GM19324 (cell line): Measurements from ENCODE around the gene ADRA2C.

Experiments
- ATAC-seq: cut with Tn5 transposase; IDR thresholded peaks from one replicate; pipeline ENCODE4 v1.9.1; 2021; ENCODE audit warnings: mild to moderate bottlenecking, moderate library complexity; ENCODE audit not compliant: unreplicated experiment, low FRiP score

ADRA2C gene

DNA sequence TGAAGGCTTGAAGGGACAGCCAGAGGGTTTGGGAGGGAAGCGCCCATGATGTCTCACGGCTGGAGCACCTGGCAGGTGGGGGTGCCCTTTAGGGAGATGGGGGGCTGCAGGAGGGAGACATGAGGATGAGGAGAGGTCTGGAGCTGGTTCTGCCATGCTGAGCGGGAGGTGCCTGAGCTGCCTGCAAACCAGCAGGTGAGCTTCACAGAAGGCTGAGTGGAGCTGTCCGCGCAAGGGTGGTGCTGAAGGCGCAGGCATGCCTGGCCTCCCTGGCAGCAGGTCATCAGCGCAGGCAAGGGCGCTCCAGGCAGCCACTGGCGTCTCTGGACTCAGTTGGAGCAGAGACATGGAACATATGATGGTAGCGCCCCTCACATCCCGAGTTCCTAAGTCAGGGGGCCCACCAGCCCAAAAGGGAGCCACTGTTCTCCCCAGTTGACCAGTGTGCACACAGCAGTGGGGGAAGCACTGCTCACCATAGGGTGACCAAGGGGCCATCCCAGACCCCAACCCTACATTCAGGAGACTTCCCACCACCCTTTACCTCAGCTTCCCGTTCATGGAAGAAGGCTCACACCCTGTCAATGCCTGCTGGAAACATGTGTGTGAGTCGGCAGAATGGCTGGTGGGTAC lies 25.8 kb downstream of the ADRA2C start:
- ATAC-seq, result no peak

DNA sequence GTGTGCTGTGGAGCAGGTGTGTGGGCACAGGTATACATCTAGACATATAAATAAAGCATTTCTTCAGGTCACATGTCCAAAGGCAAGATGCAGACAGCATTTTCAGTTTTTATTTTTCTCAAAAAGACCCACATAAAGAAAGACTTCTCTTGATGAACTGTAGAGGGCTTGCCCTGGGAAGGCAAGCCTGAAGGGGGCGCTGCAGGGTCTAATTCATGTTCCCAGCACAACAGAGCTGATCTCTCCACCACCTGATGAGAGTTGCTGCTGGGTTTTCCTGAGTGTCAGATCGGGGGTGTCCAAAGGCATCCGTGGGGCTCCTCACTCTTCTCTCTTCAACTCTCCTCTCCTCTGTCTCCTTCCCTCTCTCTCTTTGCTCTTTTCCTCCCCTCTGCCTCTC lies 26.6 kb downstream of the ADRA2C start:
- no peak for ATAC-seq

DNA sequence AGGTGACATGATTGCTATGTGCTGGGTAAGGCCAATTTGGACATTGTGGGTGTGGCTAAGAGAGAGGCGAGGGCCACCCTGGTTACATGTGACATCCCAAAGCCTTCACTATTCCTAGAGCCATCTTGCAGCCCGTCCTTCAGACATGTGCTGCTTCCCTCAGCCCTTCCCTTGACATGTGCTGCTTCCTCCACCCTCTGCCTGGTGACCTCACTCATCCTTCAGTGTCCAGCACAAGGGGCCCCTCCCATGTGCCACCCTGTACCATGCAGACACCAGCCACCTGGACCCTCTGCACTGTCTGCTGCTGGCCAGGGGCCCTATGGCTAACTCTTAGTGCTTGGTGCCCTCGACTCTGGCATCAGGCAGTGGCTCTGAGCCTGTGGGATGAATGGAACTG lies 27.4 kb downstream of the ADRA2C start:
- no peak for ATAC-seq

- ATAC-seq, result no peak
Measured at GRCh38 chr4:3796960-3797359, 30.8 kb downstream of the ADRA2C start.

- no peak for ATAC-seq
Measured at GRCh38 chr4:3797831-3798790, 31.9 kb downstream of the ADRA2C start.

DNA sequence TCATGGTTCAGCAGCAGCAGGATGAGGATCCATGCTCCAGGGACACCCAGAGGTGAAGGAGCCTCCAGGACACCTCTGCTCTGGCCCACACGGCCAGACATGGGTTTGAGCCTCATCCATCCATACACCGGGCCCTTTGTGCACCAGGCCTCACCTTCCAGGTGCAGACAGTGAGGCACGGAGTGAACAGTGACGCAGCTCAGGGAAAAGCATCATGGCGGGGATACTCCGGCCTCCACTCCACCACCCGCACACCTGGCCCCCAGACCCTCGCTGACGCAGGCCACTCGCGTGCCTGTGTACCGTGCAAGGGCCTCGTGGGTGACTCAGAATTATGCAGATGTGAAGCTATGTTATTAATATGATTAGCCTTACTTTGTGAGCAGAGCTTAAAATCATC lies 33.3 kb downstream of the ADRA2C start:
- ATAC-seq, result no peak

- ATAC-seq, result no peak
Measured at GRCh38 chr4:3800351-3800750, 34.2 kb downstream of the ADRA2C start.

- no peak for ATAC-seq
Measured at GRCh38 chr4:3801521-3801920, 35.3 kb downstream of the ADRA2C start.

DNA sequence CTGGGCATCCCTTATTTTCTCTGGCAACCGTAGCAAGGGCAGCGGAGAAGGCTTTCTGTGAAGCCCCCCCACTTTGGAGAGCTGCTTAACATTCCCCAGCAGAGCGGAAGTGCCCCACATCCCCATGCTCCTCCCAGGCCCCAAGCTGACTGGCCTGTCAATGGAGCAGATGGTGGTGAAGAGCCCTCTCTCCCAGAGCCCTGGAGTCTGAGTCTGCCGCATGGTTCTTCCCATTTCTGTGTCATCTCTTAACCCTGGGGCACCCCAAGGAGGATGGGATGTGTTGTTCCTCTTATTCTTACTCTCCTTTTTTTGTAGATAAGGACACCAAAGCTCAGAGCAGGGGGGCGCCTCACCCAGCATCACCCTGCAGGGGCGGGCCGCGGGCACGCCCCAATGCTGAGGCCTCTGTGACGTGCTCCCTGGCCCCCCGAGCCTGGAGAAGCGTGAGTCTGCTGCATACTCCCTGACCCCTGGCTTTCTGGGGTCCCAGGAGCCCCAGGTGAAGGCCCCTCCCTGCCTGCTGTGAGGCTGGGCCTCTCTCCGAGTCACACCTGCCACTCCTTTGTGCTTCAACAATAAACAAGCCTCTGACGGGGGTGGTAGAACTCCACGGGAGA lies 35.9 kb downstream of the ADRA2C start:
- ATAC-seq, result no peak

GRCh38 chr4:3802571-3803474 lies 36.6 kb downstream of the ADRA2C start:
- ATAC-seq, result no peak

GRCh38 chr4:3803475-3803847 lies 37.3 kb downstream of the ADRA2C start:
- no peak for ATAC-seq

GRCh38 chr4:3803946-3804345 lies 37.8 kb downstream of the ADRA2C start:
- no peak for ATAC-seq

- no peak for ATAC-seq
Measured at GRCh38 chr4:3805026-3805425, 38.8 kb downstream of the ADRA2C start.

GRCh38 chr4:3805731-3806130 lies 39.5 kb downstream of the ADRA2C start:
- no peak for ATAC-seq

- ATAC-seq, result no peak
Measured at GRCh38 chr4:3807311-3807710, 41.1 kb downstream of the ADRA2C start.

DNA sequence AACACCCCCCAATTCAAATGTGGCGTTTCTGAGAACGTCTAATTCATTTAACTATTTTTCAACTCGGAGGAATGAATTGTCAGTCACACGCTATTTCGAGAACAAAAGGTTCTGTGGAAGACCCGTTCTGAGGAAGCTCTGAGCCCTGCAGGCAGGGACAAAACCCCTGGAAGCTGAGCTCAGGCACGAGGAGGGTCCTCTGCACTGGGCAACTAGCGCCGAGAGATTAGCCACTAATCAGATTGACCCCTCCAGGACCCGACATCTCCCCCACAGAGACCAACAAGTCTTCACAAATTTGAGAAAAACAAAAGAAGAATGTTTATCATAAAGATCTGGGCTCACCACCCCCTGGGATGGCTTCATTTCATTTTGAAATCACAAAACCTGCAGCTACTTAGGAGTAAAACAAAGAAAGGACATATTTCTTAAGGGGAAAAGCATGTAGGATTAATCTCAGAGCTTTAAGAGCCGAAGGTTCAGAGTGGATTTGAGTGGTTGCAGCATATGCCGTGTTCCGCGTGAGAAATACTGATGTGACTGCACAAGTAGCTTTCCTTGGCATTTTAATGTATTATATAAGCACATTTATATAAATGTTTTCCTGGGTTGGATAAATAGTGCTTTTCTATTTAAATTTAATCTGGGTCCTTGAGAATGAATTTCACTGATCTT lies 41.8 kb downstream of the ADRA2C start:
- no peak for ATAC-seq

- no peak for ATAC-seq
Measured at GRCh38 chr4:3808597-3808996, 42.4 kb downstream of the ADRA2C start.

- no peak for ATAC-seq
Measured at GRCh38 chr4:3809028-3809427, 42.8 kb downstream of the ADRA2C start.

- no peak for ATAC-seq
Measured at GRCh38 chr4:3809451-3810110, 43.4 kb downstream of the ADRA2C start.
